ENCODE measurements around the gene DRG2. TPM values are rescaled to one million over a fixed set of nuclear protein-coding genes. Genes with fewer than 3 reads are reported as not detected.

DRG2 gene
- total and polyA plus RNA-seq, 2 of the 4 experiments (the other 2 are of a cell fraction) = 43.6 to 45.1 TPM

DNA sequence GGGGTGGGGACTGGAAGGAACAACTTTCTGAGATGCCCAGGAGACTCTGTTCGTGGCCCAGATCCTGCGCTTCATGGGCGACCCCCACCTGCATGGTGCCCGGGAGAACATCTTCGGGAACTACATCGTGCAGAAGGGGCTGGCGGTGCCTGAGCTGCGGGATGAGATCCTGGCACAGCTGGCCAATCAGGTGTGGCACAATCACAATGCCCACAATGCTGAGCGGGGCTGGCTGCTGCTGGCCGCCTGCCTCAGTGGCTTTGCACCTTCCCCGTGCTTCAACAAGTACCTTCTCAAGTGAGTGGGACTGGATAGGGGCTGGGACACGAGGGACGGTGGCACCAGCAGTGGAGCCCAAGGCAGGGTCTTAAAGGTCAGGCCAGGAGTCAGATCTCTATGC is 58.1 kb downstream of the DRG2 start:
- ATAC-seq (ENCODE audit: low read depth) (no peak), DNase-seq (no peak)
- Histone ChIP-seq H3K9me1 (ENCODE audit: insufficient read depth, low read length) (no peaks in the 10 kb centered on the region), H3K9ac (ENCODE audit: low read depth, low read length) (no peak overlapping the region), H4K20me1 (ENCODE audit: insufficient read depth, low read length) (peaks cover 2% of the 10 kb centered on the region; the same call in 1 of the 2 replicates), H2BK5ac (ENCODE audit: low read depth, low read length, poor library complexity, severe bottlenecking) (no peak overlapping the region), H3K4ac (ENCODE audit: low read depth, low read length) (no peak overlapping the region), H3K36me3 (ENCODE audit: control insufficient read depth, insufficient read depth, low read length) (no peaks in the 10 kb centered on the region), H3K56ac (ENCODE audit: extremely low read depth, insufficient read depth, low read length) (no peak overlapping the region), H4K8ac (ENCODE audit: low read depth in 2 of 2, low read length in 2 of 2) (no peak overlapping the region), H3K27ac (ENCODE audit: insufficient read depth, low read length) (no peak overlapping the region), H4K5ac (ENCODE audit: low read depth, low read length) (no peak overlapping the region), H2BK20ac (ENCODE audit: low read depth, low read length) (no peak overlapping the region), H3K4me2 (ENCODE audit: low read depth, low read length) (no peak overlapping the region), H3K27me3 (ENCODE audit: control insufficient read depth, insufficient read depth, low read length) (peaks cover 8% of the 10 kb centered on the region), H2BK120ac (ENCODE audit: low read depth, low read length) (no peak overlapping the region), H3K23ac (ENCODE audit: low read depth, low read length) (no peak overlapping the region), H2AK5ac (ENCODE audit: low read depth, low read length) (no peak overlapping the region), H3K9me3 (ENCODE audit: control insufficient read depth, insufficient read depth, low read length) (no peaks in the 10 kb centered on the region), H3K4me3 (ENCODE audit: insufficient read depth, low read depth, low read length) (no peak overlapping the region), H3K79me1 (ENCODE audit: low read depth in 1 of 2, low read length in 2 of 2) (no peaks in the 10 kb centered on the region), H3K4me1 (ENCODE audit: control insufficient read depth, insufficient read depth, low read length) (no peaks in the 10 kb centered on the region), H3K14ac (replicated peaks; ENCODE audit: low read depth, low read length) (no peak overlapping the region), H2BK15ac (ENCODE audit: low read depth, low read length) (no peak overlapping the region), H4K91ac (ENCODE audit: insufficient read depth, low read depth, low read length) (no peak overlapping the region), H2AFZ (replicated peaks; ENCODE audit: low read length, poor library complexity) (no peak overlapping the region), H3K18ac (ENCODE audit: low read depth, low read length) (no peak overlapping the region), H2AK9ac (replicated peaks; ENCODE audit: low read depth, low read length, poor library complexity) (no peak overlapping the region)
- BruUV-seq (replicated peaks) = no TSS peak
- ChIA-PET CTCF (no interaction called here), POLR2A (ENCODE audit: unreplicated experiment) (no interaction called here)
- in situ Hi-C loops (cut with MboI; ENCODE audit: low sequenced_read_pairs) (no loop called here), dilution Hi-C loops (cut with HindIII; ENCODE audit: low sequenced_read_pairs, unreplicated experiment) (no loop called here), intact Hi-C loops (cut with micrococcal nuclease) (no loop called here)
- 82% methylated on average over 10 of the region's 13 CpGs; no CpG with 5 or more reads in 1 of the 2 experiments for WGBS, 2 experiments (ENCODE audit: extremely low coverage in 2 of 2, insufficient read length in 1 of 2)
- no peak for TF ChIP-seq RAD21 (IDR thresholded peaks at IDR 0.05; ENCODE audit: low read length)
- TF ChIP-seq, protein P1, sequence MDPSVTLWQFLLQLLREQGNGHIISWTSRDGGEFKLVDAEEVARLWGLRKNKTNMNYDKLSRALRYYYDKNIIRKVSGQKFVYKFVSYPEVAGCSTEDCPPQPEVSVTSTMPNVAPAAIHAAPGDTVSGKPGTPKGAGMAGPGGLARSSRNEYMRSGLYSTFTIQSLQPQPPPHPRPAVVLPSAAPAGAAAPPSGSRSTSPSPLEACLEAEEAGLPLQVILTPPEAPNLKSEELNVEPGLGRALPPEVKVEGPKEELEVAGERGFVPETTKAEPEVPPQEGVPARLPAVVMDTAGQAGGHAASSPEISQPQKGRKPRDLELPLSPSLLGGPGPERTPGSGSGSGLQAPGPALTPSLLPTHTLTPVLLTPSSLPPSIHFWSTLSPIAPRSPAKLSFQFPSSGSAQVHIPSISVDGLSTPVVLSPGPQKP (IDR thresholded peaks at IDR 0.05; ENCODE audit: borderline replicate concordance, low read depth, low read length) = no peak
- TF ChIP-seq BHLHE40 (IDR thresholded peaks at IDR 0.05; ENCODE audit: low read depth, low read length) = no peak
- no peak for TF ChIP-seq RFX5 (IDR thresholded peaks at IDR 0.05; ENCODE audit: low read depth, low read length)
- TF ChIP-seq MAFK (IDR thresholded peaks at IDR 0.05; ENCODE audit: low read depth, low read length) = no peak
- TF ChIP-seq, protein P2, sequence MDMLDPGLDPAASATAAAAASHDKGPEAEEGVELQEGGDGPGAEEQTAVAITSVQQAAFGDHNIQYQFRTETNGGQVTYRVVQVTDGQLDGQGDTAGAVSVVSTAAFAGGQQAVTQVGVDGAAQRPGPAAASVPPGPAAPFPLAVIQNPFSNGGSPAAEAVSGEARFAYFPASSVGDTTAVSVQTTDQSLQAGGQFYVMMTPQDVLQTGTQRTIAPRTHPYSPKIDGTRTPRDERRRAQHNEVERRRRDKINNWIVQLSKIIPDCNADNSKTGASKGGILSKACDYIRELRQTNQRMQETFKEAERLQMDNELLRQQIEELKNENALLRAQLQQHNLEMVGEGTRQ (IDR thresholded peaks at IDR 0.05; ENCODE audit: low read depth, low read length) = no peak

Data from IMR-90 (cell line).